GM18526 (cell line): ENCODE data around the gene DNAJC28.

ENCODE experiments used
- POLR2A ChIP-seq: IDR thresholded peaks from 3 replicates; pipeline ENCODE4 v1.6.1; 2011; ENCODE audit not compliant: insufficient read length; ENCODE audit errors: extremely low read depth

The DNAJC28 gene

GRCh38 chr21:33493756-33494155 lies 2.2 kb upstream of the DNAJC28 start:
- TF ChIP-seq POLR2A, result no peak

GRCh38 chr21:33492571-33492970 lies 1.1 kb upstream of the DNAJC28 start:
- TF ChIP-seq POLR2A, result no peak

GRCh38 chr21:33490991-33491372 lies 534 bp downstream of the DNAJC28 start:
- no peak for TF ChIP-seq POLR2A

- TF ChIP-seq POLR2A, result no peak
Observed at GRCh38 chr21:33488936-33489335, 2.6 kb downstream of the DNAJC28 start.

- no peak for TF ChIP-seq POLR2A
Observed at GRCh38 chr21:33487996-33488395, 3.5 kb downstream of the DNAJC28 start.

- TF ChIP-seq POLR2A, result no peak
Observed at GRCh38 chr21:33481314-33481943, 10.1 kb downstream of the DNAJC28 start.

- TF ChIP-seq POLR2A, result no peak
Observed at GRCh38 chr21:33480481-33481103, 10.9 kb downstream of the DNAJC28 start.

GRCh38 chr21:33479679-33480480 lies 11.6 kb downstream of the DNAJC28 start, which contains the start of gene TMEM50B:
Gene TMEM50B (minus strand): TSS chr21:33479974. CDS start chr21:33468885, 11,089 bp downstream.
- TF ChIP-seq POLR2A, result peak; percentile 94

GRCh38 chr21:33478935-33479678 lies 12.4 kb downstream of the DNAJC28 start:
- no peak for TF ChIP-seq POLR2A

- no peak for TF ChIP-seq POLR2A
Observed at GRCh38 chr21:33478182-33478581, 13.3 kb downstream of the DNAJC28 start.

GRCh38 chr21:33477066-33477465 lies 14.4 kb downstream of the DNAJC28 start:
- TF ChIP-seq POLR2A, result no peak

- TF ChIP-seq POLR2A, result no peak
Observed at GRCh38 chr21:33473344-33473743, 18.2 kb downstream of the DNAJC28 start.

GRCh38 chr21:33470701-33471100 lies 20.8 kb downstream of the DNAJC28 start:
- no peak for TF ChIP-seq POLR2A

GRCh38 chr21:33461538-33462250 lies 29.8 kb downstream of the DNAJC28 start:
- TF ChIP-seq POLR2A, result no peak

- TF ChIP-seq POLR2A, result no peak
Observed at GRCh38 chr21:33458861-33459260, 32.7 kb downstream of the DNAJC28 start.

GRCh38 chr21:33455686-33456446 lies 35.6 kb downstream of the DNAJC28 start:
- no peak for TF ChIP-seq POLR2A
